K562 (cell line): Measurements from ENCODE around the gene FARSA. TPM values are rescaled to one million over a fixed set of nuclear protein-coding genes. Genes with fewer than 3 reads are reported as not detected.
A peak's percentile ranks its signal among the peaks of the same experiment; 100 is the strongest.

Source experiments
- ARID1B ChIP-seq: fragments of 450-650 bp; IDR thresholded peaks from 2 replicates; pipeline ENCODE4 v1.6.1; 2016; ENCODE audit warnings: antibody characterized with exemption, mild to moderate bottlenecking, inconsistent platforms
- BCLAF1 ChIP-seq, 2 experiments: fragments of 450-650 bp in 1 of 2; IDR thresholded peaks; 2 replicates each; pipeline ENCODE4 v1.6.1; 2011 to 2017; ENCODE audit warnings: low read depth in 2 of 2, antibody characterized with exemption in 1 of 2, borderline replicate concordance in 1 of 2, low read length in 1 of 2, mild to moderate bottlenecking in 1 of 2, mixed read lengths in 1 of 2; ENCODE audit not compliant: control insufficient read depth in 1 of 2
- CBFB ChIP-seq: sonication (generic); formaldehyde crosslinking; IDR thresholded peaks from 2 replicates; pipeline ENCODE4 v1.4.0; 2020; ENCODE audit warnings: mild to moderate bottlenecking, missing genetic modification reagents
- CBX2 ChIP-seq: fragments of 200-600 bp; sonication (generic); IDR thresholded peaks from one replicate; pipeline ENCODE4 v1.6.1; 2012; ENCODE audit warnings: mild to moderate bottlenecking, low read length, inconsistent platforms; ENCODE audit not compliant: insufficient read depth, poor library complexity, severe bottlenecking
- CBX5 ChIP-seq: IDR thresholded peaks from 2 replicates; pipeline ENCODE4 v1.6.1; 2014; ENCODE audit warnings: low read depth, borderline replicate concordance
- CHD4 ChIP-seq: fragments of 200-600 bp; sonication (generic); IDR thresholded peaks from 3 replicates; pipeline ENCODE4 v1.6.1; 2012; ENCODE audit warnings: low read depth, mild to moderate bottlenecking, mixed read lengths, low read length, inconsistent platforms; ENCODE audit not compliant: insufficient read depth, insufficient replicate concordance, poor library complexity, severe bottlenecking
- EHMT2 ChIP-seq: fragments of 450-650 bp; IDR thresholded peaks from 2 replicates; pipeline ENCODE4 v1.6.1; 2018; ENCODE audit warnings: antibody characterized with exemption
- FOSL1 ChIP-seq: fragments of 200-800 bp; sonication (Bioruptor generic); conservative IDR thresholded peaks from 2 replicates; pipeline ENCODE4 v1.6.1; 2016; ENCODE audit warnings: missing genetic modification characterization, missing compliant biosample characterization
- MYBL2 ChIP-seq, 2 experiments: fragments of 450-650 bp in 1 of 2; sonication (generic) in 1 of 2; formaldehyde crosslinking in 1 of 2; IDR thresholded peaks; 2 replicates each; pipeline versions ENCODE4 v1.6.1 to v1.8.1; 2017 to 2022; ENCODE audit warnings: borderline replicate concordance in 1 of 2, inconsistent platforms in 1 of 2, low read depth in 1 of 2, mild to moderate bottlenecking in 1 of 2, missing genetic modification reagents in 1 of 2, moderate library complexity in 1 of 2
- NCOA1 ChIP-seq: fragments of 450-650 bp; IDR thresholded peaks from 2 replicates; pipeline ENCODE4 v1.6.1; 2016; ENCODE audit warnings: low read depth
- POLR2AphosphoS2 ChIP-seq: IDR thresholded peaks from 2 replicates; pipeline ENCODE4 v1.6.1; 2012; ENCODE audit warnings: low read length, improper control_type of control experiment
- POLR2H ChIP-seq: IDR thresholded peaks from 2 replicates; pipeline ENCODE4 v1.6.1; 2016; ENCODE audit warnings: missing genetic modification characterization, low read depth, mild to moderate bottlenecking, control low read depth, missing compliant biosample characterization, moderate library complexity
- RFX7 ChIP-seq: fragments of 250-450 bp; sonication (Bioruptor Pico); IDR thresholded peaks from 2 replicates; pipeline ENCODE4 v1.5.1; 2021; ENCODE audit warnings: mild to moderate bottlenecking
- TBL1XR1 ChIP-seq, 2 experiments: IDR thresholded peaks; 2 replicates each; pipeline ENCODE4 v1.6.1; 2012; ENCODE audit warnings: improper control_type of control experiment in 2 of 2, low read length in 2 of 2, mild to moderate bottlenecking in 1 of 2
- THRAP3 ChIP-seq: fragments of 450-650 bp; IDR thresholded peaks from 2 replicates; pipeline ENCODE4 v1.6.1; 2016; ENCODE audit warnings: mild to moderate bottlenecking, inconsistent platforms, borderline replicate concordance
- TRIM24 ChIP-seq, 2 experiments: fragments of 450-650 bp; IDR thresholded peaks; 2 replicates each; pipeline ENCODE4 v1.6.1; 2016
- ZKSCAN3 ChIP-seq: fragments of 250-450 bp; sonication (Bioruptor Pico); IDR thresholded peaks from 2 replicates; pipeline ENCODE4 v1.4.0; 2020
- ZNF274 ChIP-seq: IDR thresholded peaks from 2 replicates; pipeline ENCODE4 v1.6.1; 2011; ENCODE audit warnings: low read depth, mild to moderate bottlenecking, low read length, moderate library complexity, borderline replicate concordance
- ZNF41 ChIP-seq: fragments of 250-450 bp; sonication (Bioruptor Pico); conservative IDR thresholded peaks from 2 replicates; pipeline ENCODE4 v1.4.0; 2020; ENCODE audit warnings: mild to moderate bottlenecking
- polyA plus RNA-seq, 8 experiments: library from polyadenylated mRNA; depleted of rRNA in 4 of 8; stranded (reverse) in 5 of 8; unstranded in 3 of 8; fragments of >200 nt; fragmentation: Nextera tagmentation in 2 of 8; fragmentation: Illumina TruSeq in 1 of 8; extraction: Ambion mirVana in 2 of 8; extraction: Trizol in 1 of 8; gene quantifications; 2 replicates each; pipeline versions ENCODE4 v1.2.1 to v1.2.3, GENCODE V29; 2011 to 2014; ENCODE audit warnings: inconsistent platforms in 1 of 8, missing spikeins in 1 of 8
- total RNA-seq, 7 experiments: library from RNA; depleted of rRNA in 6 of 7; stranded (reverse); fragments of >200 nt in 6 of 7; fragmentation: Illumina TruSeq in 2 of 7; extraction: Trizol in 2 of 7; gene quantifications; 2 replicates each; pipeline versions ENCODE4 v1.2.1 to v1.2.3, GENCODE V29; 2011 to 2021; ENCODE audit warnings: low replicate concordance in 1 of 7
- TF ChIP-seq, protein P1 (sequence below): fragments of 450-650 bp; IDR thresholded peaks from 2 replicates; pipeline ENCODE4 v1.6.1; 2016; ENCODE audit warnings: antibody characterized with exemption

FARSA gene
- total and polyA plus RNA-seq, 9 of the 15 experiments (the other 6 are each of a cell fraction or from before 2014, with no cell fraction given) = 25.2 to 237 (median 89.6) TPM

DNA sequence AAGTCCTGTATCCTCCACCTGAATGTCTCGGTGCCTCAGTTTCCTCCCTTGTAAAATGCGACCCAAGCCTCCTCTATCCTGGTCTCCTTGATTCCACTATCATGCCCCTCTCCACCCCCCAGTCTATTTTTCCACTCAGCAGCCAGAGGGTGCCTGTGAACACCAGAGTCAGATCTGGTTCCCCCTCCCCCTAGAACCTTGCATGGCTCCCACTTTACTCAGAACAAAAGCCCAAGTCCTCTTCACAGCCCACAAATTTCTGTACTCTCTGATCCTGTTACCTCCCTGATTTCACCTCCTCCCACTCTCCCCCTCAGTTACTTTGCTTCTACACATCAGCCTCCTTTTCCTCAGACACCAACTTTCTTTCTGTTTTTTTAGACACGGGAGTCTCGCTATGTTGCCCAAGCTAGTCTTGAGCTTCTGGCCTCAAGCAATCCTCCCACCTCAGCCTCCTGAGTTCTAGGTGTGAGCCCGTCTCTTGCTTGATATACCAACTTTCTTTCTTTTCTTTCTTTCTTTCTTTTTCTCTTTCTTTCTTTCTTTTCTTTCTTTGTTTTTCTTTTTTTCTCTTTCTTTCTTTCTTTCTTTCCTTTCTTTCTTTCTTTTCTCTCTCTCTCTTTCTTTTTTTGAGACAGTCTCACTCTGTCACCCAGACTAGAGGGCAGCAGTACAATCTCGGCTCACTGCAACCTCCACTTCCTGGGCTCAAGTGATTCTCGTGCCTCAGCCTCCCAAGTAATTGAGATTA, 36.7 kb upstream of the FARSA start (continued):
- TF ChIP-seq BCLAF1 (IDR thresholded peaks at IDR 0.05; ENCODE audit: borderline replicate concordance in 1 of 2, control insufficient read depth in 1 of 2, low read depth in 2 of 2, low read length in 1 of 2) (no peak), CBFB (no peak), THRAP3 (no peak), ZNF41 (CRISPR knock-in tag) (no peak), ZKSCAN3 (CRISPR knock-in tag) (no peak), TRIM24 (IDR thresholded peaks at IDR 0.05) (no peak), NCOA1 (no peak), MYBL2 (IDR thresholded peaks at IDR 0.05; ENCODE audit: low read depth) (no peak; the same call in 1 of the 2 replicates), MYBL2 (CRISPR knock-in tag; IDR thresholded peaks at IDR 0.05; ENCODE audit: borderline replicate concordance) (no peak), ZNF274 (no peak), CBX2 (no peak), ARID1B (0 out of 2 replicates have a peak, but pooled peaks have one; percentile 6), FOSL1 (tag) (no peak), EHMT2 (no peak), POLR2H (tag) (no peak), CBX5 (no peak), TBL1XR1 (IDR thresholded peaks at IDR 0.05; ENCODE audit: low read length in 2 of 2) (no peak), RFX7 (CRISPR knock-in tag) (no peak), POLR2AphosphoS2 (no peak), CHD4 (peak; percentile 53)
- TF ChIP-seq, protein P1, sequence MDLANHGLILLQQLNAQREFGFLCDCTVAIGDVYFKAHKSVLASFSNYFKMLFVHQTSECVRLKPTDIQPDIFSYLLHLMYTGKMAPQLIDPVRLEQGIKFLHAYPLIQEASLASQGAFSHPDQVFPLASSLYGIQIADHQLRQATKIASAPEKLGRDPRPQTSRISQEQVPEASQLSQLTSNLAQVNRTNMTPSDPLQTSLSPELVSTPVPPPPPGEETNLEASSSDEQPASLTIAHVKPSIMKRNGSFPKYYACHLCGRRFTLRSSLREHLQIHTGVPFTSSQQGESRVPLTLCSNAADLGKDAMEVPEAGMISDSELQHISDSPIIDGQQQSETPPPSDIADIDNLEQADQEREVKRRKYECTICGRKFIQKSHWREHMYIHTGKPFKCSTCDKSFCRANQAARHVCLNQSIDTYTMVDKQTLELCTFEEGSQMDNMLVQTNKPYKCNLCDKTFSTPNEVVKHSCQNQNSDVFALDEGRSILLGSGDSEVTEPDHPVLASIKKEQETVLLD = 0 out of 2 replicates have a peak, but pooled peaks have one; percentile 27
